ENCODE data around the gene MTMR3. TPM values are rescaled to one million over a fixed set of nuclear protein-coding genes. Genes with fewer than 3 reads are reported as not detected.

MTMR3 gene
- total RNA-seq, 1 experiment from 2014 or later, result 27.0 TPM

DNA sequence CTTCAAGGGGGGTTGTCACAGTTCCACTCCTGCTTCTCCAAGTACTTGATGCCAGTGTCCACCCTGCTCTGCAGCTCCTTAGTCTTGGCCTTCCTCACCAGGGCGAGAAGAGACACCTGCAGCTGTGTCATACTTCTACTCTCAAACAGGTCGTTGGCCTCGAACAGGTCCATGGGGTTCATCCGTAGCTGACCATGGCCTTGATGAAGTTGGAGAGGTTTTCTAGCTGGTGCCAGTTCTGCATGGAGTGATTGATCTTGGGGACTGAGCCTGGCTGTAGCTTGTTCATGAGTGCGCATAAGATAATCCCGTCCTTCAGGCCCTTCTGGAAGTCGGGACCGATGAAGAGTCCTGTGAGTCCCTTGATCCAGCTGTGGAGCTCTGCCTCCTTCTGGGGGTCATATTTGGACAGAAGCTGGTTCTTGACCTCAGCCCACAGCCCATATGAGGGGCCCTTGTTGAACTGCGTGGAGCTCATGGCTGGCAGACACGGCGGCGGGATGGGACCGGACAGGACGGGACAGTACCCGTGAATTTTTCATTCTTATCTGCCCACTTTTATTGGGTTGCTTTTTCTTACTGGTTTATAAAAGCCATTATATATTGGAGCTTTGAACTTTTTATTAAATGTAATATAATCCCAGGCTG lies 163.9 kb downstream of the MTMR3 start:
- ChIA-PET RAD21 (ENCODE audit: low non-redundant PET in 1 of 2, low total read pairs in 2 of 2, uncharacterized antibody in 2 of 2, unreplicated experiment in 2 of 2) (no interaction called here), CTCF (no interaction called here), POLR2A (no interaction called here)
- no peaks in the 10 kb centered on the region for H3K79me2 ChIP-seq (ENCODE audit: insufficient read depth, low read length)
- H3K4me1 ChIP-seq (ENCODE audit: control insufficient read depth in 1 of 2, insufficient read depth in 2 of 2, low read length in 2 of 2), result peaks cover 21 to 27% of the 10 kb centered on the region in 2 experiments
- no peak overlapping the region for H3K27ac ChIP-seq (ENCODE audit: low read depth, low read length)
- intact Hi-C loops (cut with micrococcal nuclease), result no loop called here
- H4K20me1 ChIP-seq (ENCODE audit: insufficient read depth), result no peaks in the 10 kb centered on the region
- no peak for ATAC-seq
- no peak for DNase-seq (ENCODE audit: low read depth, low spot score)
- H3K4me3 ChIP-seq (replicated peaks in 1 of 2; ENCODE audit: low read depth in 1 of 2, low read length in 2 of 2), result no peak overlapping the region
- TF ChIP-seq, protein P1, sequence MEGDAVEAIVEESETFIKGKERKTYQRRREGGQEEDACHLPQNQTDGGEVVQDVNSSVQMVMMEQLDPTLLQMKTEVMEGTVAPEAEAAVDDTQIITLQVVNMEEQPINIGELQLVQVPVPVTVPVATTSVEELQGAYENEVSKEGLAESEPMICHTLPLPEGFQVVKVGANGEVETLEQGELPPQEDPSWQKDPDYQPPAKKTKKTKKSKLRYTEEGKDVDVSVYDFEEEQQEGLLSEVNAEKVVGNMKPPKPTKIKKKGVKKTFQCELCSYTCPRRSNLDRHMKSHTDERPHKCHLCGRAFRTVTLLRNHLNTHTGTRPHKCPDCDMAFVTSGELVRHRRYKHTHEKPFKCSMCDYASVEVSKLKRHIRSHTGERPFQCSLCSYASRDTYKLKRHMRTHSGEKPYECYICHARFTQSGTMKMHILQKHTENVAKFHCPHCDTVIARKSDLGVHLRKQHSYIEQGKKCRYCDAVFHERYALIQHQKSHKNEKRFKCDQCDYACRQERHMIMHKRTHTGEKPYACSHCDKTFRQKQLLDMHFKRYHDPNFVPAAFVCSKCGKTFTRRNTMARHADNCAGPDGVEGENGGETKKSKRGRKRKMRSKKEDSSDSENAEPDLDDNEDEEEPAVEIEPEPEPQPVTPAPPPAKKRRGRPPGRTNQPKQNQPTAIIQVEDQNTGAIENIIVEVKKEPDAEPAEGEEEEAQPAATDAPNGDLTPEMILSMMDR (IDR thresholded peaks at IDR 0.05 in 2 of 3, conservative IDR thresholded peaks at IDR 0.05 in 1 of 3; ENCODE audit: borderline replicate concordance in 1 of 3, insufficient read depth in 1 of 3, low read depth in 2 of 3, low read length in 2 of 3), result no peak
- TF ChIP-seq ELF1 (IDR thresholded peaks at IDR 0.05; ENCODE audit: borderline replicate concordance, low read depth), result no peak
- no peak for TF ChIP-seq ZNF274 (IDR thresholded peaks at IDR 0.05; ENCODE audit: low read depth, low read length)
- TF ChIP-seq CBX3 (IDR thresholded peaks at IDR 0.05; ENCODE audit: low read depth), result no peak
- TF ChIP-seq SP1 (IDR thresholded peaks at IDR 0.05; ENCODE audit: low read depth), result no peak
- TF ChIP-seq, protein P2, sequence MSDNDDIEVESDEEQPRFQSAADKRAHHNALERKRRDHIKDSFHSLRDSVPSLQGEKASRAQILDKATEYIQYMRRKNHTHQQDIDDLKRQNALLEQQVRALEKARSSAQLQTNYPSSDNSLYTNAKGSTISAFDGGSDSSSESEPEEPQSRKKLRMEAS (IDR thresholded peaks at IDR 0.05), result no peak
- TF ChIP-seq SRF (IDR thresholded peaks at IDR 0.05; ENCODE audit: low read depth), result no peak
- TF ChIP-seq, protein P3, sequence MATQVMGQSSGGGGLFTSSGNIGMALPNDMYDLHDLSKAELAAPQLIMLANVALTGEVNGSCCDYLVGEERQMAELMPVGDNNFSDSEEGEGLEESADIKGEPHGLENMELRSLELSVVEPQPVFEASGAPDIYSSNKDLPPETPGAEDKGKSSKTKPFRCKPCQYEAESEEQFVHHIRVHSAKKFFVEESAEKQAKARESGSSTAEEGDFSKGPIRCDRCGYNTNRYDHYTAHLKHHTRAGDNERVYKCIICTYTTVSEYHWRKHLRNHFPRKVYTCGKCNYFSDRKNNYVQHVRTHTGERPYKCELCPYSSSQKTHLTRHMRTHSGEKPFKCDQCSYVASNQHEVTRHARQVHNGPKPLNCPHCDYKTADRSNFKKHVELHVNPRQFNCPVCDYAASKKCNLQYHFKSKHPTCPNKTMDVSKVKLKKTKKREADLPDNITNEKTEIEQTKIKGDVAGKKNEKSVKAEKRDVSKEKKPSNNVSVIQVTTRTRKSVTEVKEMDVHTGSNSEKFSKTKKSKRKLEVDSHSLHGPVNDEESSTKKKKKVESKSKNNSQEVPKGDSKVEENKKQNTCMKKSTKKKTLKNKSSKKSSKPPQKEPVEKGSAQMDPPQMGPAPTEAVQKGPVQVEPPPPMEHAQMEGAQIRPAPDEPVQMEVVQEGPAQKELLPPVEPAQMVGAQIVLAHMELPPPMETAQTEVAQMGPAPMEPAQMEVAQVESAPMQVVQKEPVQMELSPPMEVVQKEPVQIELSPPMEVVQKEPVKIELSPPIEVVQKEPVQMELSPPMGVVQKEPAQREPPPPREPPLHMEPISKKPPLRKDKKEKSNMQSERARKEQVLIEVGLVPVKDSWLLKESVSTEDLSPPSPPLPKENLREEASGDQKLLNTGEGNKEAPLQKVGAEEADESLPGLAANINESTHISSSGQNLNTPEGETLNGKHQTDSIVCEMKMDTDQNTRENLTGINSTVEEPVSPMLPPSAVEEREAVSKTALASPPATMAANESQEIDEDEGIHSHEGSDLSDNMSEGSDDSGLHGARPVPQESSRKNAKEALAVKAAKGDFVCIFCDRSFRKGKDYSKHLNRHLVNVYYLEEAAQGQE (IDR thresholded peaks at IDR 0.05; ENCODE audit: low read depth), result no peak
- TF ChIP-seq SIN3A (IDR thresholded peaks at IDR 0.05; ENCODE audit: low read depth), result no peak
- TF ChIP-seq, protein P4, sequence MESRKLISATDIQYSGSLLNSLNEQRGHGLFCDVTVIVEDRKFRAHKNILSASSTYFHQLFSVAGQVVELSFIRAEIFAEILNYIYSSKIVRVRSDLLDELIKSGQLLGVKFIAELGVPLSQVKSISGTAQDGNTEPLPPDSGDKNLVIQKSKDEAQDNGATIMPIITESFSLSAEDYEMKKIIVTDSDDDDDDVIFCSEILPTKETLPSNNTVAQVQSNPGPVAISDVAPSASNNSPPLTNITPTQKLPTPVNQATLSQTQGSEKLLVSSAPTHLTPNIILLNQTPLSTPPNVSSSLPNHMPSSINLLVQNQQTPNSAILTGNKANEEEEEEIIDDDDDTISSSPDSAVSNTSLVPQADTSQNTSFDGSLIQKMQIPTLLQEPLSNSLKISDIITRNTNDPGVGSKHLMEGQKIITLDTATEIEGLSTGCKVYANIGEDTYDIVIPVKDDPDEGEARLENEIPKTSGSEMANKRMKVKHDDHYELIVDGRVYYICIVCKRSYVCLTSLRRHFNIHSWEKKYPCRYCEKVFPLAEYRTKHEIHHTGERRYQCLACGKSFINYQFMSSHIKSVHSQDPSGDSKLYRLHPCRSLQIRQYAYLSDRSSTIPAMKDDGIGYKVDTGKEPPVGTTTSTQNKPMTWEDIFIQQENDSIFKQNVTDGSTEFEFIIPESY (IDR thresholded peaks at IDR 0.05; ENCODE audit: extremely low read depth, insufficient replicate concordance, low read length), result no peak
- TF ChIP-seq, protein P5, sequence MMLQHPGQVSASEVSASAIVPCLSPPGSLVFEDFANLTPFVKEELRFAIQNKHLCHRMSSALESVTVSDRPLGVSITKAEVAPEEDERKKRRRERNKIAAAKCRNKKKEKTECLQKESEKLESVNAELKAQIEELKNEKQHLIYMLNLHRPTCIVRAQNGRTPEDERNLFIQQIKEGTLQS (IDR thresholded peaks at IDR 0.05), result no peak
- no peak for TF ChIP-seq RAD21 (IDR thresholded peaks at IDR 0.05; ENCODE audit: low read depth)
- TF ChIP-seq JUND (IDR thresholded peaks at IDR 0.05), result no peak
- TF ChIP-seq POLR2A (IDR thresholded peaks at IDR 0.05; ENCODE audit: borderline replicate concordance, extremely low read depth, insufficient read depth, insufficient read length), result no peak
- no peak for TF ChIP-seq POLR2AphosphoS5 (IDR thresholded peaks at IDR 0.05; ENCODE audit: low read depth, low read length)
- TF ChIP-seq CEBPB (IDR thresholded peaks at IDR 0.05; ENCODE audit: low read depth), result no peak
- no peak for TF ChIP-seq ZFX (IDR thresholded peaks at IDR 0.05)
- no peak for TF ChIP-seq FOSL1 (IDR thresholded peaks at IDR 0.05; ENCODE audit: low read depth)
- no peak for TF ChIP-seq YY1 (IDR thresholded peaks at IDR 0.05; ENCODE audit: extremely low read depth, insufficient replicate concordance, low read depth, low read length)
- no peak for TF ChIP-seq EZH2phosphoT487 (IDR thresholded peaks at IDR 0.05; ENCODE audit: borderline replicate concordance)
- H3K36me3 ChIP-seq (ENCODE audit: control insufficient read depth in 1 of 2, insufficient read depth in 2 of 2, low read length in 2 of 2), result no peaks in the 10 kb centered on the region
- H3K9me3 ChIP-seq (ENCODE audit: control insufficient read depth in 1 of 2, insufficient read depth in 1 of 2, low read depth in 1 of 2, low read length in 2 of 2), result no peaks in the 10 kb centered on the region
- H3K9me2 ChIP-seq (ENCODE audit: insufficient read depth), result no peaks in the 10 kb centered on the region
- H3K27me3 ChIP-seq (ENCODE audit: insufficient read depth, low read length), result no peaks in the 10 kb centered on the region
- no peak overlapping the region for H2AFZ ChIP-seq (ENCODE audit: low read depth, low read length, poor library complexity, severe bottlenecking)
- no peak overlapping the region for H3K9ac ChIP-seq (ENCODE audit: low read length)
- no TSS peak for BruUV-seq (replicated peaks)
- H3K4me2 ChIP-seq (ENCODE audit: low read length), result no peak overlapping the region

All from HCT116 (cell line).